ENCODE measurements around the gene NNMT.

The NNMT gene

GRCh38 chr11:114295676-114296604 lies at the start of gene NNMT:
NNMT (plus strand) TSS chr11:114296399; CDS start chr11:114296557, 158 bp downstream.
- DNase-seq (ENCODE audit: low read depth in 1 of 2, low spot score in 1 of 2) = no peak

GRCh38 chr11:114247070-114247789 lies 49.0 kb upstream of the NNMT start:
- DNase-seq (ENCODE audit: low read depth in 1 of 2, low spot score in 1 of 2) = no peak

- no peak for DNase-seq (ENCODE audit: low read depth in 1 of 2, low spot score in 1 of 2)
These were observed 46.0 kb upstream of the NNMT start for GRCh38 chr11:114250180-114250579.

- no peak for DNase-seq (ENCODE audit: low read depth in 1 of 2, low spot score in 1 of 2)
These were observed 45.0 kb upstream of the NNMT start for GRCh38 chr11:114250993-114251814.

- no peak for DNase-seq (ENCODE audit: low read depth in 1 of 2, low spot score in 1 of 2)
These were observed 44.3 kb upstream of the NNMT start for GRCh38 chr11:114251815-114252337.

GRCh38 chr11:114252767-114253166 lies 43.4 kb upstream of the NNMT start:
- DNase-seq (ENCODE audit: low read depth in 1 of 2, low spot score in 1 of 2) = no peak

- no peak for DNase-seq (ENCODE audit: low read depth in 1 of 2, low spot score in 1 of 2)
These were observed 42.4 kb upstream of the NNMT start for GRCh38 chr11:114253771-114254170.

GRCh38 chr11:114254571-114255146 lies 41.5 kb upstream of the NNMT start:
- DNase-seq (ENCODE audit: low read depth in 1 of 2, low spot score in 1 of 2) = no peak

GRCh38 chr11:114255289-114255688 lies 40.9 kb upstream of the NNMT start:
- no peak for DNase-seq (ENCODE audit: low read depth in 1 of 2, low spot score in 1 of 2)

GRCh38 chr11:114256176-114256966 lies 39.8 kb upstream of the NNMT start:
- no peak for DNase-seq (ENCODE audit: low read depth in 1 of 2, low spot score in 1 of 2)

GRCh38 chr11:114256967-114257286 lies 39.3 kb upstream of the NNMT start:
- no peak for DNase-seq (ENCODE audit: low read depth in 1 of 2, low spot score in 1 of 2)

- no peak for DNase-seq (ENCODE audit: low read depth in 1 of 2, low spot score in 1 of 2)
These were observed 38.3 kb upstream of the NNMT start for GRCh38 chr11:114257621-114258558.

- DNase-seq (ENCODE audit: low read depth in 1 of 2, low spot score in 1 of 2) = no peak
These were observed 37.5 kb upstream of the NNMT start for GRCh38 chr11:114258696-114259095.

- DNase-seq (ENCODE audit: low read depth in 1 of 2, low spot score in 1 of 2) = no peak
These were observed 37.1 kb upstream of the NNMT start for GRCh38 chr11:114259124-114259526.

- no peak for DNase-seq (ENCODE audit: low read depth in 1 of 2, low spot score in 1 of 2)
These were observed 36.6 kb upstream of the NNMT start for GRCh38 chr11:114259551-114259983.

GRCh38 chr11:114260077-114260476 lies 36.1 kb upstream of the NNMT start:
- no peak for DNase-seq (ENCODE audit: low read depth in 1 of 2, low spot score in 1 of 2)

- DNase-seq (ENCODE audit: low read depth in 1 of 2, low spot score in 1 of 2) = no peak
These were observed 35.7 kb upstream of the NNMT start for GRCh38 chr11:114260483-114260882.

GRCh38 chr11:114261791-114262190 lies 34.4 kb upstream of the NNMT start:
- no peak for DNase-seq (ENCODE audit: low read depth in 1 of 2, low spot score in 1 of 2)
